Nephron (organoid): ENCODE data around the gene E2F3.

Source experiments
- H3K27ac Mint-ChIP-seq, 3 experiments: 2 replicates each; pipeline ENCODE4 v1.8.0; 2020; ENCODE audit warnings: mixed read lengths in 3 of 3, mild to moderate bottlenecking in 2 of 3, moderate library complexity in 1 of 3
- H3K27me3 Mint-ChIP-seq: 2 replicates; pipeline ENCODE4 v1.8.0; 2021; ENCODE audit warnings: low read depth, mild to moderate bottlenecking, moderate library complexity, mixed read lengths
- H3K36me3 Mint-ChIP-seq: 2 replicates; pipeline ENCODE4 v1.8.0; 2020; ENCODE audit warnings: low read depth, mixed read lengths
- H3K4me1 Mint-ChIP-seq: 2 replicates; pipeline ENCODE4 v1.8.0; 2020; ENCODE audit warnings: mixed read lengths
- H3K4me3 Mint-ChIP-seq, 3 experiments: 2 replicates each; pipeline ENCODE4 v1.8.0; 2020; ENCODE audit warnings: mild to moderate bottlenecking in 3 of 3, mixed read lengths in 3 of 3, moderate library complexity in 2 of 3
- H3K9me3 Mint-ChIP-seq: 2 replicates; pipeline ENCODE4 v1.8.0; 2020; ENCODE audit warnings: mixed read lengths
- TF ChIP-seq, protein P1 (sequence below), 3 experiments: fragments of 200-600 bp; sonication (generic); IDR thresholded peaks; one replicate each; pipeline ENCODE4 v1.5.0; 2021; ENCODE audit warnings: antibody characterized with exemption in 3 of 3; ENCODE audit not compliant: unreplicated experiment in 3 of 3

E2F3 gene

DNA sequence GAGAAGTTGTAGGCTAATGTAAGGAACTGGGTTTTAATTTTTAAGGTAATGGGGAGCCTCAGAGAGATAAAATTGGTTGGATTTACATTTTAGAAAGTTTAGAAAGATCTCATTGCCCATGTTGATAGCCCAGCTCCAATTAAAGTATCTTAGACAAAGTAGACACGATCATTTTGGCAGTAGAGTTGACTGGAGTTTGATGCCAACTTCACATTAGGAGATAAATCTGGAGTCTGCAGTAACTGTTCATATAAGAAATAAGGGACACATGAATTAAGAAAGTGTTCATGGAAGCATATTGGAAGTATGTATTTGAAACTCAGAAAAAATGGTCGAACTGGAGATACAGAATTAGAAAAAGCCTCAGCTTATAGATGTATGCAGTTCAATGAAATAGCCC, 12.6 kb upstream of the E2F3 start:
- Mint-ChIP-seq H3K4me1 (no peaks in the 10 kb centered on the region), H3K9me3 (no peaks in the 10 kb centered on the region), H3K4me3 (no peak overlapping the region), H3K27ac (no peak overlapping the region), H3K36me3 (no peaks in the 10 kb centered on the region), H3K27me3 (peaks cover 8% of the 10 kb centered on the region)
- TF ChIP-seq, protein P1, sequence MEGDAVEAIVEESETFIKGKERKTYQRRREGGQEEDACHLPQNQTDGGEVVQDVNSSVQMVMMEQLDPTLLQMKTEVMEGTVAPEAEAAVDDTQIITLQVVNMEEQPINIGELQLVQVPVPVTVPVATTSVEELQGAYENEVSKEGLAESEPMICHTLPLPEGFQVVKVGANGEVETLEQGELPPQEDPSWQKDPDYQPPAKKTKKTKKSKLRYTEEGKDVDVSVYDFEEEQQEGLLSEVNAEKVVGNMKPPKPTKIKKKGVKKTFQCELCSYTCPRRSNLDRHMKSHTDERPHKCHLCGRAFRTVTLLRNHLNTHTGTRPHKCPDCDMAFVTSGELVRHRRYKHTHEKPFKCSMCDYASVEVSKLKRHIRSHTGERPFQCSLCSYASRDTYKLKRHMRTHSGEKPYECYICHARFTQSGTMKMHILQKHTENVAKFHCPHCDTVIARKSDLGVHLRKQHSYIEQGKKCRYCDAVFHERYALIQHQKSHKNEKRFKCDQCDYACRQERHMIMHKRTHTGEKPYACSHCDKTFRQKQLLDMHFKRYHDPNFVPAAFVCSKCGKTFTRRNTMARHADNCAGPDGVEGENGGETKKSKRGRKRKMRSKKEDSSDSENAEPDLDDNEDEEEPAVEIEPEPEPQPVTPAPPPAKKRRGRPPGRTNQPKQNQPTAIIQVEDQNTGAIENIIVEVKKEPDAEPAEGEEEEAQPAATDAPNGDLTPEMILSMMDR (IDR thresholded peaks at IDR 0.05; ENCODE audit: unreplicated experiment in 3 of 3): no peak

DNA sequence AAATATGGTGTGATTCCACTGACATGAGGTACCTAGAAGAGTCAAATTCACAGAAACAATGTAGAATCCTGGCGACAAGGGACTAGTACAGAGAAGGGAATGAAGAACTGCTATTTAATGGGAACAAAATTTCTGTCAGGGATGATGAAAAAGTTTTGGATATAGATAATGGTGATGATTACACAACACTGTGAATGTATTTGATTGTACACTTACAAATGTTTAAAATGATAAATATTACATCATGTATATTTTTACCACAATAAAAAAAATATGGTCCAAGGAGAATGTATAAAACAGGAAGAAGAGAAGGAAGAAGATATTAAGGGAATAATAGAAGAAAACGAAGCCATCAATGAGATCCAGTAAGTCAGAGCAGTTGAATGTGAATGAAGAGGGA, 8.4 kb upstream of the E2F3 start:
- no peaks in the 10 kb centered on the region for H3K9me3 Mint-ChIP-seq
- H3K4me1 Mint-ChIP-seq: no peaks in the 10 kb centered on the region
- peaks cover 6% of the 10 kb centered on the region for H3K27me3 Mint-ChIP-seq
- H3K4me3 Mint-ChIP-seq: no peak overlapping the region
- H3K27ac Mint-ChIP-seq: no peak overlapping the region
- TF ChIP-seq, protein P1 (IDR thresholded peaks at IDR 0.05; ENCODE audit: unreplicated experiment in 3 of 3): no peak
- no peaks in the 10 kb centered on the region for H3K36me3 Mint-ChIP-seq

DNA sequence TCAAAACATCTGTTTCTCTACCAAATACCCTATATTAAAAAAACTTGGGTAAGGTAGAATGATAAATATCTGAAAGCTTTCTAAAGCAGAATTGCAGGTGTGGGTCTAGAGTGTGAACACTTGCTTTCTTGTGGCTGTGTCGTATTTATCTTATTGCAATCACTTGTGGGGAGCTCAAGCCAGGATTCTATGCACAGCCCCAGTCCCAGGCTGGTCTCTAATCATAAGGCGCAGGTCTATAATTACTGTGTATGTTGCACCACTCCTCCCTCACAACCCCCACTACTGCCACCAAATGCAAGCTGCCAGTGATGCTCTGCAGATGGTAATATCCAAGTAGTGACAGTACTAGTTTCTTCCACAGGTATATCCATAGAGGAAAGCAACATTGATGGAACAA, 2.2 kb upstream of the E2F3 start:
- TF ChIP-seq, protein P1 (IDR thresholded peaks at IDR 0.05; ENCODE audit: unreplicated experiment in 3 of 3): no peak
- H3K4me3 Mint-ChIP-seq: peak overlapping the region; percentile 5 to 6 (median 5)
- peaks cover 14% of the 10 kb centered on the region for H3K4me1 Mint-ChIP-seq
- H3K27ac Mint-ChIP-seq: no peak overlapping the region
- H3K36me3 Mint-ChIP-seq: no peaks in the 10 kb centered on the region
- no peaks in the 10 kb centered on the region for H3K27me3 Mint-ChIP-seq
- H3K9me3 Mint-ChIP-seq: no peaks in the 10 kb centered on the region

DNA sequence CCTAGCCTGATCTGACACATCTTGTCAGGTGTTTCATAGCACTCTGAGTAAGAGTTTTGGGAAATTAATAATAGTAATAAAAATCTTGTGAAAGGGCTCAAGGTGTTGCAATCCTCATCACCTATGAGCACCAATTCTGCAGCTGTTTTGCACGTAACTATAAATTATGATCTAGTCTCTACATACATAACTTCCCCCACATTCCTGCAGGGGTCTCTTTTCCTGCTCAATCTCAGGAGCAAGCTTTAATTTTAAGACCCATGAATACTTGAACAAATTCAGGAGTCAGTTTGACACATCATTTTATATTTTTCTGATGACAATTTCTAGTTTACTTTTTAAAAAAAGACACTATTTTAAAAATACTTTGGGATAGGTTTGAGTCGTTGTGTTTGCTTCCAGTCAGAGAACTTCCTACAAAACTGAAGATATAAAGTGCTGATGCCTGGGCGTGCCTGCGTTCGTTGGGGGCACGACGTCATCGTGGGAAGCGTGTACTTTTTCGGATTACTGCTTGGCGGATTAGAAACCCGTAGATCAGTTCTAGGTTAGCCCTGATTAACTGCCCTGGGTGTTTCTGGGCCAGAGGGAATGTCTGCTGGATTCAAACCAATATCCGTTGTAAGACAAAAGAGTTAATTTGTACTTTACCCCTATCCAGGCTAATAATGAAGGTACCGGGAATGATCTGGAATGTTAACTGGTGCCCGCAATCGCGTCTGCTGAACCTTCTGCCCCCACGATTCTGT, 1.0 kb upstream of the E2F3 start:
- H3K9me3 Mint-ChIP-seq: no peaks in the 10 kb centered on the region
- H3K36me3 Mint-ChIP-seq: peaks cover 3% of the 10 kb centered on the region
- peaks cover 20% of the 10 kb centered on the region for H3K4me1 Mint-ChIP-seq
- no peaks in the 10 kb centered on the region for H3K27me3 Mint-ChIP-seq
- TF ChIP-seq, protein P1 (IDR thresholded peaks at IDR 0.05; ENCODE audit: unreplicated experiment in 3 of 3): peak; percentile 46 to 58 (median 48)
- peak overlapping the region; percentile 73 to 96 (median 88) for H3K27ac Mint-ChIP-seq
- H3K4me3 Mint-ChIP-seq: peak overlapping the region; percentile 82 to 90 (median 86)

DNA sequence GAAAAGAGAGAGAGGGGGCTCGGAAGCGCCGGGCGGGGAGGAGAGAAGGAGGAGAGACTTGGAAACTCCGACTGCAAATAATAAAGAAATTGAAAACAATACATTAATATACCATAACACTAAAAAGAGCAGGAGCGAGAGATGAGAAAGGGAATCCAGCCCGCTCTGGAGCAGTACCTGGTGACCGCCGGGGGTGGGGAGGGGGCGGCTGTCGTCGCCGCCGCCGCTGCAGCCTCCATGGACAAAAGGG, 338 bp downstream of the E2F3 start:
- Mint-ChIP-seq H3K4me3 (peak overlapping the region; percentile 82 to 90 (median 86)), H3K36me3 (peaks cover 8% of the 10 kb centered on the region), H3K27ac (peak overlapping the region; percentile 73 to 96 (median 88)), H3K4me1 (peaks cover 20% of the 10 kb centered on the region), H3K9me3 (no peaks in the 10 kb centered on the region), H3K27me3 (no peaks in the 10 kb centered on the region)
- TF ChIP-seq, protein P1 (IDR thresholded peaks at IDR 0.05; ENCODE audit: unreplicated experiment in 3 of 3): no peak
